Measurements from ENCODE around the gene PRDM5.
A peak's percentile ranks its signal among the peaks of the same experiment; 100 is the strongest.
"Not testable (repeated sequence)": the region's sequence is repeated elsewhere in the genome, so short reads cannot be mapped to it uniquely, and the experiment has no call there.

PRDM5 gene

DNA sequence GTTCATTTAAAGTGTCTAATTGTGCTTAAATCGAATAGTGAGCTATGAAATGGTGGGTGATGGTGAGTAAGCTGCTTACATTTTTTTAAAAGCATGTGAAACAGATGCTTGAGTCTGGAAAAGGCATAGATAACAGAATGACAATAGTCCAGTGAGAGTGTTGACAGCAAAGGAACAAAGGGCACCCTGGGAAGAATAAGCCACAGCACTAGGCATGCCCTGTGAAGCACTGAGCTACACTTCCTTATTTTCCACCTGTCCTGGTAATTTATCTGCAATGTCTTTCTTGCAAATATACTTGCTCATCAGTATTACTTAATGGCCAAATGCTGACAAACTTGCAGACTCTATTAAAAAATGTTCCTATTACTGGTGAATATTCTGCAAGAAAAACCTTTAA is 168.7 kb downstream of the PRDM5 start:
- DNase-seq (ENCODE audit: low read depth) = no peak

DNA sequence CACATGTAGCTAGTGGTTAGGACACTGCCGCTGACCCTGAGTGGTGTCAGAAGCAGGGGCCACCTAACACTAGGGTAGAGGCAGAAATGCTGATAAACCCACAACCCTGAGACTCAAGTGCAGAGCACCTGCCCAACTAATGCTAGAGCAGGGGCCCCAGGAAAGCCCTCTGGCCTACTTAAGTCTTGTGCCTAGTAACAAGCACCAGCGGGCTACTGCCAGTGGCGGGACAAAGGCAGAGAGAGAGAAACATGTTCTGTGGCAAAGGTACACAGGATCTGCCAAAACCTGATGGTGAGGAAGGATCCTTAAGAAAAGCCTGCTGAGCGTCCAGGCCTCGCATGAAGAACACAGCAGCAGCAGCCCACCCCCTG is 172.4 kb downstream of the PRDM5 start:
- DNase-seq (ENCODE audit: low read depth) = no peak

DNA sequence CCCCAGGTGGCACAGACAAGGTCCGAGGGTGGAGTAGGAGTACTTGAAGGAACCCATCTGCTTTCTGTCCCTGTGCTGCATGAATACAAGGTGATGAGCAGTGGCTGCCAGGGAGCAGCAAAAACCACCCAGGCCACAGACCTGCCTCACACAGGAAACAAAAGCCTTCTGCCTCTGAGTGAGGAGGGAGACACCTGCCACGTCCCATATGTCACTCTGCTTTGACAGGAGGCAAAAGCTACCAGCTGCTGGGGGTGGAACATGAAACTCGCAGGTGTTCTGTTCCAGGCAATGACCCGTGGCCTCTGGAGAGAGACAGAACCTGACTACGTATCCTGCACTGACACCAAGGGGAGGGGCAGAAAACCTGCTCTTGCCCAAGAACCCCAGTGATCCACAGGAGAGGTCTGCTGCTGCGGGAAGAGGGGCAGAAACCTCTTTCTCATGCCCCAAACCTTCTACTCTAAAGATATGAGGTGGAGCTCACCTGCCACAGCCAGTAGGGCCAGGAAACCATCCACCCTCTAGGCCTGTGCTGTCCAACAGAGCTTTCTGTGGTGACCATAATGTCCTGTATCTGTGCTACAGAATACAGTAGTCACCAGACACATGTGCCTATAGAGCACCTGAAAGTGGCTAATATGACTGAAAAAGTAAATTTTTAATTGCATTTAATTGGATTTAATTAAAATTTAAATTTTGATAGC is 172.9 kb downstream of the PRDM5 start:
- DNase-seq (ENCODE audit: low read depth) = no peak

DNA sequence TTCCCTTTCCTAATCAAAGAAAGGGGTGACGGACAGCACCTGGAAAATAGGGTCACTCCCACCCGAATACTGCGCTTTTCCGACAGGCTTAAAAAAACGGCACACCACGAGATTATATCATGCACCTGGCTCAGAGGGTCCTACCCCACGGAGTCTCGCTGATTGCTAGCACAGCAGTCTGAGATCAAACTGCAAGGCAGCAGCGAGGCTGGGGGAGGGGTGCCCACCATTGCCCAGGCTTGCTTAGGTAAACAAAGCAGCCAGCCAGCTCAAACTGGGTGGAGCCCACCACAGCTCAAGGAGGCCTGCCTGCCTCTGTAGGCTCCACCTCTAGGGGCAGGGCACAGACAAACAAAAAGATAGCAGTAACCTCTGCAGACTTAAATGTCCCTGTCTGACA is 180.9 kb downstream of the PRDM5 start:
- DNase-seq (ENCODE audit: low read depth) = not testable (repeated sequence)

DNA sequence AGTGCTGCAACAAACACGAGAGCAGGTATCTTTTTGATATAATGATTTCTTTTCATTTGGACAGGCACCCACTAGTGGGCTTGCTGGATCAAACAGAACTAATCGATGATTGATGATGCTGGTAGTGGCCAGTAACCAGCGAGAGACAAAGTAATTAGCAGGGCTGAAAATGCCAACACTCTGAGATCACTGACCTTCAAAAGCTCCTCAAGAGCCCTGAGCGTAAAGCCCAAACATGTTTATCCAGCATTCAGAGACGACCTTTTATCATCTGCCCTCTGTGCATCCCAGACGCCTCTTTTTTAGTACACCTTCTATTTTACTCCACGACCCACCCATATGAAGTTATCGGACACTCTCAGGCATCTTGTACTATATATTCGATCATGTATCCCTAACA is 186.2 kb downstream of the PRDM5 start:
- DNase-seq (ENCODE audit: low read depth) = no peak

DNA sequence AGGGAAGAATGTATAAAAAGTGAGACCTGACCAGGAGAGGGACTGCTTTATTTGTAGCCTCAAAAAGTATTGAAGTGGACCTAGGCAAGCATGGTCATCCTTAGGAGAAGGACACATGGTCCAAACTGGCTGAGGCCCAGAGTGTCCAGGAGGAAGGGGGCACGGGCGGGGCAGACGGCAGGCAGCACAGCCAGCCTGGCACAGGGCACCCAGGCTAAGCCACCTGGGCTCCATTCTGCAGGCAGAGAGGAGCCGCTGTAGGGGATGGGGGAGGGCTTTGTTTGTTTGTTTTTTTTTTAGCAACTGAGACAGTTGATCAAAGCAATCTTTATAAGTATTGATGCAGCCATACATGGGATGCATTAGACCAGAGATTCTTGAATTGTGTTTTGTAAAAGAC is 188.6 kb downstream of the PRDM5 start:
- no peak for DNase-seq (ENCODE audit: low read depth)

DNA sequence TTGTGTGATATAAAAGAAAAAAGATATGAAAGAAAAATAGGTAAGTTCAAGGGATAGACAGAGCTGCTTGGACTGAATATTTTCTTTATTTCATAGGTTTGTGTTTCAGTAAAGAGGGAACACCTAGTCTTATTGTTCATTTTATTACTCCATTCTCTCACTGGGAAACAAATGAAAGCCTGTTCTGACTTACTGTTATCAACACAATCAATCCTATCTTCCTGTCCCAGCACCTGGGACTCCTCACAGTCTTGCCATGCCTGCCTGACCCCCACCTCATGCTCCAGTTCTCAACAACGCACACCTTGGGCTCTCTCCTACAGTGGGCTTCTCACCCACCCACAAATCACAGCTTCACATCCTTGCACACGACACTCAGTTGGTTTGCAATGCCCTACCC is 189.5 kb downstream of the PRDM5 start:
- DNase-seq (ENCODE audit: low read depth) = no peak

DNA sequence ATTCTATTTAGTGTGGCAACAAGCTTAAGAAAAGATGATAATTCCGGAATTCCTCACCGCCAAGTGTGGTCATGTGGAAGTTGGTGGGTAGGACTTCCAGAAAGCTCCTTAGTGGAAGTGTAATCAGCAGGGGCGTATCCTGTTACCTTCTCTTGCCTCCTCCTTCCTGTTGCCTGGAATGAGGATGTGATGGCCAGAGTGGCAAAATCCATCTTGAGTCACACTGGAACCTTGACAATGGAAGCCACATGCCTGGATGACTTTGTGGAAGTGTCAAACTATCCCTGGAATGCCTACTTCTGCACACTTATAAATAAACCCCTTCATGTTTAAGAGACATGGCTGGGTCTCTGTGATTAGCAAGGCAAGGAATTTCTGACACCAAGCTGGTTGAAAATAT is 191.0 kb downstream of the PRDM5 start:
- DNase-seq (ENCODE audit: low read depth) = no peak

DNA sequence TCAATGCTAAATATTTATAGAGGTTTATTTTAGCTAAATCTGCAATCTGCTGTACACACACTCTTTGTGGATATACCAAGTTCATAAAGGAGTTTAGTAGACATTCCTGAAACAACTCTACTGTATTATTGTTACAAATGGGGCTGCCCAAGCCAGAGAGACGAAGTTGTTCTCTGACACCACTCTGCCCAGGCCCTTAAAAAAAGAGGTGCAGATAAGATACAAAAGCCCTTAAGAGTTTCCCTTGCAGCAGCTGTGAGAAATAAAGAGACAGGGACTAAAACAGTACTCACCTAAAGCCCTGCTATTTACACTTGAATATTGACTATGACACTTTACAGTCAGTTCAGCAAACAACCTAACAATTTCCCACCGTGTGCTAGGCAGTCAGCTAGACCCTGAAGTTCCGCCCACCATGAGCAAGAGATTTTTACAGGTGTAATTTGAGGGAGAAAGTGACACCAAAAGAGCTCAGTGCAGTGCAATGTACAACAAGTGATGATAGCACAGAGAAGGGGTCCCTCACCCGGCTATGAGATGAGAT is 191.7 kb downstream of the PRDM5 start:
- no peak for DNase-seq (ENCODE audit: low read depth)

DNA sequence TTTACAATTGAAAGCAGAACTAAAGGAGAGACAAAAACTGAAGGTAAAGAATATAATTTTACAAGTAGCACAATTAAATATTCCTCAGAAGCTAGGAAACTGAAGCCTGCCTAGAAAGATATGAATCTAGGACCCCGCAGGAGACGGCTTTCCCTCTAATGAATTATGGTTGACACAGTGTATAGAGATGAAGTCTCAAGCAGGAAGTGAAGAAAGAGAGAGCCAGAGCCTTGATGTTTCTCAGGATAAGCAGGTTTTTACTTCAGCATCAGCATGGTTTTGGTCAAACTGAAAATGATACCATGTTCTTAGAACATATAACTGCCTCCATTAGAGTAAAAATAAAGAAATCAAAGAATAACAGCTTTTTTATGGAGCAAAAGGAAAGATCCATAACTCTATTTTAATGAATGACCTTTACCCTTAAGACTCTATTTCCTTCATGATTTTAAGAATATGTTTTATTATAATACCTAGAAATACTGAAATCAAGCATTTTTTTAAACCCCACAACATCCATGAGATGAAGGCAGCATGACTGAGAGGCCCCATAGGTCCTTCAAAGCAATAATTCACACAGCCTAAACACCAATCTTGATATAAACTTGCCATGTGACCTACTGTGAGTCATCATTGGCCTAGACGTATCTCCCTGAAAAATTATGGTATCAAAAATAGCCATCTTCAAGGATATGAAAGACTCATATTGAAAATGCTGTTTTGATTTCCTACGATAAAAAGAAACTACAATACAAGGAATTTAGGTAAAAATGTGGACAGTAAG is 193.4 kb downstream of the PRDM5 start:
- DNase-seq (ENCODE audit: low read depth) = no peak

DNA sequence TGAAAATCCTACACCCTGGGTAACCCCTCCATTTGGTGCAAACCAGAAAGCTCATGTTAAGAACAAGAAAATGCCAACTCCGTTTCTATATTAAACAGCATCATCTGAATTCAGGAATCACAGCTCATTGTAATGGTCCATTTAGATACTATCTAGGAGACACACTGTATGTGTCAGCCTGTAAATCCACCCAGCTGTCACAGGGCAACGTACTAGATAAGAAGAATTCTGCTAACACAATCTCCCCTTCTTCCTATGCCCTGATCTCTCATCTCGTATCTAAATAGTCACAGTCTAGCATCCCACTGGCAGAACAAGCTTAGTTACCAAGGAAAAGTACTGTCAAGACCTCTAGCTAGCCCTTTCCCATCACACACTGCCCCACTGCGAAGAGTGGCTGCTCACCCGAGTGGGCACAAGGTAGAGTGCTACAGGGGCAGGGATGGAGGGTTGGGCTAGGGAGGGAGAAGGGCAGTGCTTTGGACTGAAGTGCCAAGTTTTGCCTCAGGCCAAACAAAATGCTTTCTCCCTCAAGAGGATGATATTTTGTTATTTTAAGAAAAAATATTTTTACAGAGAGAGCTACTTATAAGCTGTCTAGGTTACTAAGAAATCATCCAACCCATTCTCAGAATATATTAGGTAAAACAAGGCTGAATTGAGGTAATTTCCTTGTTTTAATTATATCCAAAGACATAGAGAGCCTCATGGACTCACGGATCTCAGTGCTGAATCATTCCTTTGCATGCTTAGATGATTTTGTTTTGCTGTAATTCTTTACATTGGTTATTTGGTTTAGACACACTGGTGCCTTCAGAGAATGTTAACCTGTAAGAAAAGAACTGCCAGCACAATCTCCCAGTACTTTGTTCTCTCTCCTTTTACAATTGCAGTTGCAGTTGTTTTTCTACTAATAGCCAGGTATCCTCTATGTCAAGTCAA is 196.6 kb downstream of the PRDM5 start:
- no peak for DNase-seq (ENCODE audit: low read depth)

DNA sequence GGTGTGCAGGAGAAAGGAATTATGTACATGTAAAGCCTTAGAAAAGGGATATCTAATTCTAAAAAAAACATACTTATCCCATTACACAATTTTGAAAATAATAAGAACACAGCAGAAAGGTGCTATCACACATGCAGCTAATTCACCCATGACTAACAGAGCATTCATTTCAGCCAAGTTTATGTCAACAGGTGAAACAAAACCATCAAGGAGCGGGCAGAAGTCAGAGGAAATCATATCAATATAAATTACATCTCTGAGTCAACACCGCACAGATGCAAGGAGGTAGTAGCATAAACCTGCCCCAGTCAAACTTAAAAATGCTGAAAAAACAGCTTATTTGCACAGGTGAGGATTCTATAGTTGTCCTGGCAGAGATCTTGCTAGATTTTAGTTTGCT is 197.9 kb downstream of the PRDM5 start:
- no peak for DNase-seq (ENCODE audit: low read depth)

DNA sequence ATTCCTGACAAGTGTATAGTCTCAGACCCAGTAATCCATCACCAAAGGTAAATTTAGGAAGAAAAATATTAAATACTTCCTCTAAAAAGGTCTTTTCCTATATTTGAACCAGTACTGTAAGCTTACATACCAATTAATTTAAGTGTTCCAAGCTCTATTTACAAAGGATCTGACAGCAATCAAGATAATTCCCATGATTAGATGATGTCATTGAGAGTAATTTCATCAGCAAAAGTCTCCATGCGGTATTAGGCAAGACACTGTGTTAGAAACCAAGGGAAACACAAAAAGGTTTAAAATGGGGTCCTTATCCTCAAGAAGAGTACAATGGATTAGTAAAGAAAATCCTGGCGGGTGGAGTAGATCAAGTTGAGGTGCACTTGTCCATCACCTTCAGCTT is 198.5 kb downstream of the PRDM5 start:
- DNase-seq (ENCODE audit: low read depth) = no peak

DNA sequence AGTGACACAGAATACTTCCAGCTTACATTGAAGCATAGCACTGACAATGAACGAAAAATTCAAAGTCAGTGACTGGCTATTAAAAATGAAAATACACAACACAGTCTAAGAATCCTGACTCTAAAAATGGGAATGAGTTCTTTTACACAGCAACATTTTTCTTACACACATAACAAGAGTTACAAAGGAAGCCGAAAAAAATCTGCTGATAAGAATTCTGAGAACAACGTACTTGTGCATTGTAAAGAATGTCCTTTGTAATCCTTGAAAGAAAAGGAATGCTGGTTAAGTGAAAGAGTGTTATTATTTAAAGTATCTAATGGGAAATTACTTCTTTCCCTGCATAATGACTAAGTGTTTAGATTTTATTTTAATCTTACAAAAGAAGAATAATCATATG is 199.4 kb downstream of the PRDM5 start:
- DNase-seq (ENCODE audit: low read depth) = no peak

DNA sequence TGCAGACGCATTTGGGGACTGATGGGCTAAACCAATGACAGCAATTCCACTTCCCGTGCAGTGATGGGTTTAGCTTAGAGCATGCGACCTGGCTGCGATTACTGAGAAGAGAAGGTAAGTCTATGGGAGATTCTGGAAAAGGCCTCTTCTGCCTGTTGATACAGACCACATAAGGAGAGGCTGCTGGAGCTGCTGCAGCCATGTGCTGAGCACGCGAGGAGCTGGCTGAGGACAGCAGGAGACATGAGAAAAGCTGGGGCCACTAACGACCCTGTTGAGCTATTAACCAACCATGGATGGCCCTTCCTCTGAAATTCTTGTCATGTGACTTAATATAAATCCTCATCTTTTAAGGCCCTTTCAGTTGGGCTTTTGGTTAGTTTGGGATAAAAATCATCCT is 199.9 kb downstream of the PRDM5 start:
- no peak for DNase-seq (ENCODE audit: low read depth)

DNA sequence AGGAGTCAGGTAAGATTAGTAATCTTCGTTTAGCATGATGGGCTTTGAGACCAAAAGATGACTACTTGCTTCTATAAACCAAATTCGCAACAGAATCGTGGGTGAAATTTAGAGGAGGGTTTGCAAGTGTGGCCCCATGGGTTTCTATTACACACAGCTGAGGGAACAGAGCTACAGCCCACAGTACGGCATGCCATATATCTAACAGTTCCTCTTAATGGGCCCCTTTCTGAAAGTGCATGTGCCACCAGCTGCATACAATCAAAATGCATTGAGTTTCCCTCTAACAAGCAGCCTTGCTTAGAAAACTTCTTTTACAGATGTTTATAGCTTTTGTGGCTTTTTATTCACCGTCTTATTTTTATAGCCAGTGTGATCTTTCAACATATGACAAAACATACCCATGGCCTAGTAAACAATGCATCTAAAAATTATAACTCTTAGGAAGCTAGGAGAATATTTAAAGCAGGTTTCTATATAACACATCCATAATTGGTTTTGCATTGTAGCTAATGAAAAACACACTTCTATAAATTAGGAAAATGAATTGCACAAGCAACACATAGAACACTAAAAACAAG is 202.1 kb downstream of the PRDM5 start:
- DNase-seq (ENCODE audit: low read depth) = no peak

DNA sequence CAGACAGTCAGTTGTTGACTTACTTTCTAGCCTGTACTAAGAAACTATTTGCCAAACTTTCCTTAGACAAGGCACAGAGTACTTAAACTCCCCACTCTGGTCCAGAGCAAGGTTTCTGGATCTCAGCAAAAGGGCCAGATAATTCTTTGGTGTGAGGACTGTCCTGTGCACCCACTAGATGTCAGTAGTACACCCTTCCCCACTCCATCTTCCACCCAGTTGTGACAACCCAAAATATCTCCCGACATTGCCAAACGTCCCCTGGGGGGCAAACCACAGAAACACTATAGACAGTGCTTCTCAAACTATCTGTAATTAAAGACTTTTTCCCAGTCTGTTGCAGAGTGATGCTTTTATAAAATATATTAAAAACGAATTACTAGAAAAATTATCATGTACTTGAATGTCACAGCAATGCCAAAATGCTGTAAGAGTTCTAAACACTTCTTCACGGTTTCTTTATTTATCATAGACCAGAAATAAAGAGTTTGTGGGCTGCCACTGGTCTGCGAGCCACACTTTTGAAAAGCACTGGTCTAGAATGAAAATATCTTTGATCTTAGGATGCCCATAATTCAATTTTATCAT is 203.5 kb downstream of the PRDM5 start:
- peak; percentile 48 for DNase-seq (ENCODE audit: low read depth)

DNA sequence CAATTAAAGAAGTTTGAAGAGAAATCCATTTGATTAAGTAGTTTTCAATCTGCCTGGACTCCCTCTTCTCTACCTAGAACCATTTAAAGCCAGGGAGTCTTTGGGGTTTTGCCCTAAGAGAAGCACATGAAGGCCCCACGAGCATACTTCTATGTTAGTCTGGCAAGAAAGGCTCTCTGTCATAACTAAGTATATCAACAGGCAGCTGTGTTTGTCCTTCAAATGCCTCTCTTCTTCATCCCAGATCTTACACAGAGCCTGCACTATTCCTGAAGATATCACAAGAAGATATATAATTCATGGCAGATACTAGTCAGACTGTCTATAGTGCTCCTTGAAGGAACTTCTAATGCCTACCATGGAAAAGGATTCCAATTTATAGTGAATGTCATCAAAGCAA is 206.2 kb downstream of the PRDM5 start:
- no peak for DNase-seq (ENCODE audit: low read depth)

DNA sequence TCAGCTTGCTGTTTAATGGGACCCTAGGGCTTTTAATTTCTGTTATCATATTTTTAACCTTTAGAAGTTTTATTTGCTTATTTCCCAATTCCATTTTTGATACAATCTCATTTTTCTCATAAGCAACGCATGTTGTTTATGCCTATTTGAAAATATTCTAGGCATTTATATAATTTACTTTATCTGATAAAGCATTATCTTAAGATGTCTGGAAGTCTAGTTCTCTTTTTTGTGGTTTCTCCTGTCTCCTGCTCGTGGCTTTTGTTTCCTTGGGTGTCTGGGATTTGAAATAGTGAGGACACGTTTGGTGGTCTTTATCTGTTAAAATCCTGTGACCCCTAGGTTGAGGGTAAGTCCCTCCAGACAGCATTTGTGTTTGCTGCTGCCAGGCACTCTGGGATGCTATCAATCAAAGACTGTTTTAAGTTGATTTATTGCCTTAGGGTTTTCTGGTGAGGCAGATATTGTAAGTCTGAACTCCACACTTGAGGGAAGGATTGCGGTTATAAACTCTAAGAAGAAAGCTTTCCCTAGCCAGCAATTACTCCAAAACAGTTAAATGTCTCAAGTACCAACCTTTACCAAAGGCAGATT is 208.0 kb downstream of the PRDM5 start:
- DNase-seq (ENCODE audit: low read depth) = no peak

DNA sequence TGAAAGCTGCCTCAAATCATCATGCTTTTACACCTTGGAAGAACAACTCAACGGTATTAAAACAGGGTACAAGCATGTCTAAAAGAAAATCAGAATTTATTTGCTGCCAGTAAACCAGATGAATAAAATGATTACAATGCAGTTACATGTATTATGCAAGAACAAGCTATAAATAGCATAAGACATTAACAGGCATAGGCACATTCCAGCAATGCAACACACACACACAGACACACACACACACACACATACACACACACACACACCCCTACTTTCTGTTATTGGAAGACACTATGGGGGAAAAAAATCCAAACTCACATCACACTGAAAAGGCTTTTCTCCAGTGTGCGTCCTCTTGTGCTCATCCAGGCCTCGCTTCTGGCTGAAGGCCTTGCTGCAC is 212.5 kb downstream of the PRDM5 start:
- DNase-seq (ENCODE audit: low read depth) = peak; percentile 61

DNA sequence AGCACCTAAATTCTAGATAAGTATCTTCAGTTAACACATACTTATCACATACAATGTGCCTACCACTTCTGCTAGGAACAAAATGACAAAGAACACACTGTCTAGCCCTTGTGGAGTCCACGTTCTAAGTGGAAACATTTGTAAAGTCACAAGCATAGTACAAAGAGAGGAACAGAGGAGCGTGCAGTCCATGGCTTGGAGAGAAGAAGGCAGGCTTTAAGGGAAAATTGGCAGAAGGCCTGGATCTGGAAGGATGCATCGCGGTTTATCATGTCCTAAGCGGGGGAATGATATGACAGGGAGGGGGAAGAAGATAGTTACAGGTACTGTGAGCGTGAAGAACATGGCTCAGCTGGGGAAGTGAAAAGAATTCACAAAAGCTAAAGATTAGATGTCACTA is 218.0 kb downstream of the PRDM5 start:
- DNase-seq (ENCODE audit: low read depth) = no peak
